HG03108 (cell line): Measurements from ENCODE around the gene SLAMF9.

Experiments
- ATAC-seq: cut with Tn5 transposase; IDR thresholded peaks from one replicate; pipeline ENCODE4 v1.9.1; 2021; ENCODE audit warnings: moderate library complexity; ENCODE audit not compliant: unreplicated experiment

The SLAMF9 gene

DNA sequence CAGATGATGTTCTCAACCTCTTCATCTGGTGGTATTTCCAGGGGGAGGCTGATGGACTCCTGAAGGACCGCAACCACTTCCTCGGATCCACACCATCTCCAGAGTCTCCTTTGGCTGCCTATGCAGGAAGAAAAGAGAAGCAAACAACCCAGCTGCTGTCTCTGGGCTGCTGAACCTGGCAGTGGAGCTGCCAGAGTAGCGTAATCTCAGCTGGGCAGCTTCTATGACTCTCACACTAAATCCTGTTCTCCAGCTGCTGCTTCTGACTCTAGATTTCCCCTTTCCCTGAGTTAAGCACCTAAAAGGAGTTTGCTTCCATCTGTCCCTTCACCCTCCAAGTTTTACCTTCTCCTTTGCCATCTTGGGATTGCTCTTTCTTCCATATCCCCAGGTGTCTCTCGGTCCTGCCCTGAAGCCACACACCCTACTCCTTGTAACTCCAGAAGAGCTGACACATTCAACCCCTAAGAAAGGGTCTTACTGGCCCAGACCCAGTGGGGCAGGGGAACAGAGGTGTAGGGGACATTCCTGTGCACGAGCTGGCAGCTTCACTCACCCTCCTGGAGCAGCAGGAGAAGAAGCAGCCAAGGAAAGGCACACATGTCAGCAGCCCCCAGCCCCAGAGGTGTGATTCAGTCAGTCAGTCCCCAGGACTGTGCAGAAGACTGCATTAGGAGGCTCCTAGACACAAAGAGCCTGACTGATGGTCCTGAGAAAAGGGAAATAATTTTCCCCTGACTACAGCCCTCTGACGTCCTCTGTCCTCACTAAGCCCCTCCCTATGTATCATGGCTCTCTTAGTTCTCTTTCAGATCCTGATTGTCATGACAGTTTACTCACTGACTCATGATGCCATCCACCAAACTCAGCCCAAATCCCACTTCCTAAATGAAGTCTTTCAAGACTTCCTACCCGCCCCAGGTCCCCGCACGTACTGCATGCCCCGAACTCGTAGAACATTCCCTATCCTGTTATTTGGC lies at the start of gene SLAMF9:
TSS of gene SLAMF9 (minus strand) at position 702 of the 980 bp plus-strand sequence. CDS start at position 602, 100 bp downstream.
- no peak for ATAC-seq

DNA sequence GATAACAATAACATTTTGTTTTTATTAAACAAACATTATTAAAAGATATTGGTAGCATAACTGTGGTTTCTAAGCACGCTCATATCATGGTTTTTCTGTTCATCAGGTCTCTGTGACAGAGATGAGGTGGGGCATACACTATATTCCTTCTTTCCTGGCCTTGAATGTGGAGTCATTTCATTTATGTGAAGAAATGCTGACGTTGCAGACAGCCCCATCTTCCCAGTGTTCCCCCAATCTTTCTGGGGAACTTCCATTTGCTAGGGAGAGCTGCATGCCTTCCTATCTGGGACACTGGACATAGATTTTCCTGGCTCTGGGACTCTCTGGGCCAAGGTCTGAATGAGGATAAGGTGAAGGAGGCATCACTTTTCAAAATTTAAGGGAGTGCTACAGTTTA lies 47.4 kb upstream of the SLAMF9 start:
- no peak for ATAC-seq

DNA sequence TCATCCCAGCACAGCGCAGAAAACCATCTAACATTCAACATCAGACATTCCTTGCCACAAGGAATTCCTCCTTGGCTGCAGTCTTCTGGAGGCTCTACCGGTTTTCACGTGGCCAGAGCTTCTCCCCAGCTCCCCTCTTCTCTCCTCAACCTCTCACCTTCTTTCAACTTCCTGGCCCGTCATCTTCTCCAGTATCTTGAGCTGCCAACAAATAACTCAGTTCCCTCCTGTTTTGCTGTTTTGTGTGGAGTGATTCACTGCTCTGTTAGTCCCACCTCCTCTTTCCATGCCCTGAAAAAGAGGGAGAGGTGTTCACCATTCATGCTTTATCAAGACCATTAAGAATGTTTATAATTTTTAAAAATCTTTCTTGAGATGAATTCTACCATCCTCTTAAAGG lies 45.2 kb upstream of the SLAMF9 start:
- no peak for ATAC-seq

DNA sequence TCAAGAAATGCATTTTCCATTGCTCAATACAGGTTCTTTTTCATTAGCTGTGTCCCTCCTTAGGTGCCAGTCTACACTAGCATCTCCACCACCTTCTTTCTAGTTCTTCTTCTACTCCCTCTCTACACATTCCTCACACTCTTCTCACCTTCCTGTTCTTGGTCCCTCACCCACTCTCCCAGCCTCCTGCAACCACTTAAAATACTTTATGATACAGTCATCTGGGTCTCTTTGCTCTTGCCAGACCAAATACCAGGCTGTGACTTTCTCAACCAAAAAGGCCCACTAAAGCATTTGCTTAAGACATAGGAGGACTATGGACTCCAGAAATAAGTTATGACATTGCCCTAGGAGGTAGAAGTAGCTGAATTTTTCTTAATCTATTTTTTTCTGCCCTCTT lies 42.6 kb upstream of the SLAMF9 start:
- ATAC-seq = no peak

DNA sequence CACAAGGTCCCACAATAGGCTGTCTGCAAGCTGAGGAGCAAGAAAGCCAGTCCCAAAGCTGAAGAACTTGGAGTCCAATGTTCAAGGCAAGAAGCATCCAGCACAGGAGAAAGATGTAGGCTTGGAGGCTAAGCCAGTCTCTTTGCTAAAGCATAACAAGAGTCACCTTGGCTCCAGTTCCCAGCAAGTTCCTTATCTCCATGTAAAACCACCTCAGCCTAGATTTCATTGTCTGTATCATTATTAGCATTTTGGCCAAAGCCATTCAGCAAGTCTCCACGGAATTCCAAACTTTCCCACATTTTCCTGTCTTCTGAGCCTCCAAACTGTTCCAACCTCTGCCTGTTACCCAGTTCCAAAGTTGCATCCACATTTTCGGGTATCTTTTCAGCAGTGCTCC lies 40.9 kb upstream of the SLAMF9 start:
- ATAC-seq = no peak

DNA sequence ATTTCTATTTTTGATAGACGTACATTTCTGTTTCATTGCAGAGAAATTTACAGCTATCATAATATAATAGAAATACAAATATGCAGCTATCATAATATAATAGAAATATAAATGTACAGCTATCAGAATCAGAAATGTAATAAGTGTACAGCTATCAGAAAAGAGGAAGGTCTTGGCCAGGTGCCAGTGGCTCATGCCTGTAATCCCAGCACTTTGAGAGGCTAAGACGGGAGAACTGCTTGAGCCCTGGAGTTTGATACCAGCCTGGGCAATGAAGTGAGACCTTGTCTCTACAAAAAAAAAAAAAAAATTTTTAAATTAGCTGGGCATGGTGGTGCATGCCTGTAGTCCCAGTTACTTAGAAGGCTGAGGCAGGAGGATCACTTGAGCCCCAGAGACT lies 39.9 kb upstream of the SLAMF9 start:
- ATAC-seq = no peak

DNA sequence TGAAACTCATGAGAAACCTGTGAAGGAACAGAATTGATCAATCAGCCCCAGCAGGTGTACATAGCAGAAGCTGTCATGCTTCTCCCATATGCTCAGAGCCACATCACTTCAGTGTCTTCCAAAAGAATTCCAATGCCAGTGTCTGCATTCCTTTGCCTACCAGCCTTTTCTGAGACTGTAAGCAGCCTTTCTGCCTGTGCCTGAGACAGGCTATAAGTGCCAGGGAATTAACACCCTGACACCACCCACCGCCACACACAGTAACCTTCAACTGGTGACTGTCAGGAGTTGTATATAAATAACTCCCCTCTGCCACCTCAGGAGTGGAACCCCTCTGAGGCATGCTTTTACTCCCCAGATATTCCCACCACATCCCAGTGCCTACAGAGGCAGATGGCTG lies 38.1 kb upstream of the SLAMF9 start:
- ATAC-seq = no peak

DNA sequence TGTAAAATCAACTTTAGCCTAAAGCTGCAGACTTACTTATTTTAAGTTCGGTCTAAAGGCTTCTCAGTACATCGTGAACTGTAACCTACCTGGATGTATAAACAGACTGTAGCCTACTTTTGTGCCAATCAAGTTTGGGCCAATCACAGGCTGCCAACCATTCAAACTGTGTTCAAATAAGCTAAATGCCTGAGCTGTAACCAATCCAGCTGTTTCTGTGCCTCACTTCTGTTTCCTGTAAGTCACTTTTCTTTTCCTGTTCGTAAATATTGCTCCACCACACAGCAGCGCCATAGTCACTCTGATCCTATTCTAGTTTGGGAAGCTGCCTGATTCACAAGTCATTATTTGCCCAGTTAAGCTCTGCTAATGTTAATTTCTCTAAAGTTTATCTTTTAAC lies 37.5 kb upstream of the SLAMF9 start:
- no peak for ATAC-seq

DNA sequence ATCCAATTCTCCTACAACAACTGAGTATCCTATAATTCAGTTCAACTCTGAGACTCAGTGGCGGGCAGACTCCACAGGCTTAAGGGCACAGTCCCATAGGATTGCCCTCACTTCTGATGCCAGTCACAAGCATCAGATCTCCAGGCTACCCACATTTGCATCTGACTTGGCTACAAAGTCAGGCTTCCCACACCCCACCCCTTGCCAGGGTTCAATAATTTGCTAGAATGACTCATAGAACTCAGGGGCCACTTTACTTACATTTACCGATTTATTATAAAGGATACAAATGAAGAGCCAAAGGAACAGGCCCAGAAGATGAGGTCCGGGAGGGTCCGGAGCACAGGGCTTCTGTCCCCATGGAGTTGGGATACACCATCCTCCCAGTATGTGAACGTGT lies 36.0 kb upstream of the SLAMF9 start:
- ATAC-seq = no peak

DNA sequence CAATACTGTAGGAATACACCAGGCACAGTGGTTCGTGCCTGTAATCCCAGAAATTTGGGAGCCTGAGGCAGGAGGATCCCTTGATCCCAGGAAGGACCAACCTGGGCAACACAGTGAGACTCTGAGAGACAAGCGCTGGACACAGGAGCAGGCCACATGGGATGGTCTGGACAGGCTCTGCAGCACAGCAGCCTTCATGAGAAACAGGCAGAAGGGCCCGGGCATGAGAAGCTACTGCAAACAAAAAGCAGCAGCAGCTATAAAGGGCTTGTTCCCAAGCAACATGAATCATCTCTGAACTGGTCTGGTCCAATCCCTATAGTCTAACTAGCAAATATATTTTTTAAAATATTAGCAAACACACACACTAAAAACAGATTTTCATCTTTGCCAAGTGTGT lies 35.5 kb upstream of the SLAMF9 start:
- ATAC-seq = no peak

DNA sequence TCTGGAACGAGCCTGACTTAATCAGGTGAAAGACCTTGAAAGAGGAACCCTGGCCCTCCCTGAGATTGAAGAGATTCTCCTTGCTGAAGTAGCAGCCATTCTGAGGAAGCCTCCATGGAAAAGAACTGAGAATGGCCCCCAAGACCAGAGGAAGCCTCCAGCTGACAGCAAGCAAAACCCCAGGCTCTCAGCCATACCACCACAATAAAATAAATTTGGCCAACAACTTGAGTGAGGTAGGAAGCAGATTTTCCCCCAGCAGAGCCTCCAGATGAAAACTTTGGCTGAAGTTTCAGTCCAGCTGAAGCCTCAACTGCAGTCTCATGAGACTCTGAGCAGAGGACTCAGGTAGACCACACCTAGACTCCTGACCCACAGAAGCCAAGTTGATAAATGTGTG lies 34.0 kb upstream of the SLAMF9 start:
- ATAC-seq = no peak

DNA sequence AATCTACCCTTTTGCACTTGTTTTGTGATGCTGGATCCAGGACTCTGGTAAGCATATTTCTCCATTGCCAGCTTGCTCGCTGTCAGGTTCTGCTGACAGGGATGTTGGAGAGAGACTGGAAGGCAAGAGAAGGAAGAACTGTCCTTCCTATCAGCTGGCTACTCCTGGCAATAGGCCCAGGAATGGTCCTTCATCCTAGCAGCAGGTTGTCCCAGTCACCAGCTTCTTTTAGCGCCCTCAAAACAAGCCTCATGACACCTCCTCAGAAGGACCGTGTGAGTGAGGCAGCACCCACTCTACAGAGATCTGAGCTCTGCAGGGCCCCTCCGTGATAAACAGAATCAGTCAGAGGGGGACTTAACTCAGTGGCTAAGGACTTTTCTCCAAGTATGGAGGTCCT lies 33.1 kb upstream of the SLAMF9 start:
- ATAC-seq = no peak

DNA sequence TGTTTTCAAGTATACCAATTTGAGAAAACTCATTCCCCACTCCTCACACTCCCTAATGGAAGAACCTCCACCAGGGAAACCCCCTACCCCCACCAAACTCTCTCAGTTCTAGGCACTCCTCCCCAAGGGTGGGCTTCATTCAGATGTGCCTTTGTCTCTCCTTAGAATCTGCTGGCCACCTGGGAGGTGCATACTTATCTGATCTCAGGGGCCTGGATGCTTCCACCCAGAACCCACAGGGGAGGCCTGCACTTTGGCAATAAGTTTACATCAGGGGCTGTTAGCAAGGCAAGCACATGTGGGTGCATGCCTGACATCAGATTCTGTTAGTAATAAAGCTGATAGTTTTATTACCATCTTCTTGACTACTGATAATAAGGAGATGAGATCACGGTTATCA lies 32.5 kb upstream of the SLAMF9 start:
- ATAC-seq = no peak

DNA sequence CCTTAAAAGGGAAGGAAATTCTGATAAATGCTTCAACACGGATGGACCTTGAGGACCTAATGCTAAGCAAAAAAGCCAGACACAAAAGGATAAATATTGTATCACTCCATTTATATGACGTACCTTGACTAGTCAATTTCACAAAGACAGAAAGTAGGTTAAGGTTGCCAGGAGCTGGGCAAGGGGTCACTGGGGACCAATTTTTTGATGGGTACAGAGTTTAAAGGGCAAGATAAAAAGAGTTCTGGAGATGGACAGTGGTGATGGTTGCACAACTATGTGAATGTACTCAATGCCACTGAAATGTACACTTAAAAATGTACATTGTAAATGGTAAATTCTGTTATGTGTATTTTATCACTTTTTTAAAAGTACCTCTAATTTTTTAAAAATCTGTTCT lies 32.1 kb upstream of the SLAMF9 start:
- no peak for ATAC-seq

DNA sequence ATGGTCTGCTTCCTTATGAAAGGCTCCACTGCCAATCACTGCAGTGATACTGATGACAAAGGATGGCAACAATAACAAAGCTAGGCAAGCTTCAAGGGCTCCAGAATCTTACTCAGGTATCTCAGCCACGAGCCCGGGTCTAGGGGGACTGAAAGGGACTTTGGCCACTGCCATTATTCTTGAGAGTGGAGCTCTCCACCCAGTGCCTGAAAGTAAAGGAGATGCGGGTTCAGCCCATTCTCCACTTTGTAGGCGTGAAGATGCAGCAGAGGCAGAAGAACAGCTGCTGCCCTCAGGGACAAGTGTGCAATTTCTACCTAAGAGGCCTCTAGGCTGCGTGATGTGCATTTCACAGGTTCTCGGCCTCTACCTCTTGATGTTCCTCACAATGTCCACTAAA lies 31.4 kb upstream of the SLAMF9 start:
- ATAC-seq = no peak

DNA sequence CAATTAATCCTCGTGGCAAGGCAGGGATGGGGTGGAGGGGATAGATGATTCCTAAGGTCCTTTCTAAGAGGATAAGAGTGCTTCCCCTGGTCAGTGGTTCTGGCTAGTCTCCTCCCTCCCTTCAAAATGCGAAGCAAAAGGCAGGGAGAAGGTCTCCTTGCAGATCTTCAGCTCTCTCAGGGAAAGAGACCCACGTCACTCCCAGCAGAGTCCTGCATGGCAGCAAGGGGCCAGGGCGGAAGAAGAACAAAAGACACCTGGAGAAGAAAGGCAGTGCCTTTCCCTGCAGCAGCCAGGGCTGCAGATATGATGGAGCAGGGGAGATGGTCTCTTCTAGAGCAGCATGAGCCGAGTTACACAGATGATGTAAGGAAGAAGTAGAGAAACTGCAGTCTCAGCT lies 29.6 kb upstream of the SLAMF9 start:
- ATAC-seq = no peak

DNA sequence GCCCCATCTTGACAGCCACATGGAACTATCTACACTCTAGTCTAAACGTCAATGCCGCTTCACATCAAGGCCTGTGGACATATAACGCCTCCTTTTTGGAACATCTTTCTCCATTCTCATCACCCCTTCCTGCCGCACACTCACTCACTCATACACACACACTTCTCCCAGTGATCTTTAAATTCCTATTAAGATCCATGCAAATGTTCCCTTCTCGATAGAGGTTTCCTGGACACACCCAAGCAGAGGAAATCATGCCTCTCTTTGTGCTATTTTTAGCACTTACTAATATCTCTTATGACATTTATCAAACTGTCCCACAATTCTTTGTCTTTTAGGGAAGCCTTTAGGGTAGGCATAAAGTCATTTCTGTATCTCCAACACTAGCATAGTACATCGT lies 28.2 kb upstream of the SLAMF9 start:
- ATAC-seq = no peak

DNA sequence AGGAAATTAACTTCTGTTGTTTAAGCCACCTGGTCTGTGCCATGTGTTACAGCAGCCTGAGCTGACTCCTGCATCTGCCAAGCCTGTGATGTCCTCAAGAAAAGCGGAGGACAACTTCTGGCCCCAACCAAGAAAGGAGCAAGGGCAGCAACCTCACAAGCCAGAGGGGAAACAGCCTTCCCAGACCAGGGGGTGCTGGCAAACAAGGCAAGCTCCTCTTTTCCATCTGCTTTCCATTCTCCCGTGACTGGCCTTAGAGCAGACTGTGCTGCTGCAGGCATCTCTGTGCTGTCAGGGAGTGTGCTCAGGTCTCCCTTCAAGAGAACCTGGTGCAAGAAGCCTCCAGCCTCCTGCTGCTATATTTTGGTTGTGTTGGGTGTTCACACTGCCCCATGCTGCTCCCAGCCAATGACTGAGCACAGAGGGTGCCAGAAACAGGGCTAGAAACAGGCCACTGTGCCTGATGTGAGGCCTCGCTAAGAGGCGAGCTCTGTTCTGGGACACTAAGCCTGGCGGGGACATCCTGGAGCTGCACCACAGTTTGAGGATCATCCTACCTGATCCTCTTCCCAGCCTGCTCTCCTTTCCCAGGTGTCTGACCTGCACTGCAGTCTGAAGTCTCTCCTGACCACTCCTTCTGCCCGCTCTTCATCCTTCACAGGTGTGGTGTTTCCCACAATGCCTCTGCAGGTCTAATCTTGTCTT lies 27.5 kb upstream of the SLAMF9 start:
- ATAC-seq = no peak

DNA sequence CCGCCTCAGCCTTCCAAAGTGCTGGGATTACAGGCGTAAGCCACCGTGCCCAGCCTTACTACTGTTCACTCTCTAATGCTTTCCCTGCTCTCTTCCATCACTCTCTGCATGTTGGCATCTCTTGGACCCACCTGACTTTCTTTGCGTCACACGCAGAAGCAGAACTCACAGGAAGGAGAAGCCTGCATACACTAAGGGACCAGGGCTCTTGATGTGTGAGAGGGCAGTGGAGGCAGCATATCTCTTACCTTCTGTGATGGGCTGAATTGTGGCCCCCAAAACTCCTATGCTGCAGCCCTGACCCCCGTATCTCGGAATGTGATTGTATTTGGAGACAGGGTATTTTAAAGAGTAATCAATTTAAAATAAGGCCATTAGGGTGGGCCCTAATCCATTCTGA lies 26.7 kb upstream of the SLAMF9 start:
- ATAC-seq = no peak

DNA sequence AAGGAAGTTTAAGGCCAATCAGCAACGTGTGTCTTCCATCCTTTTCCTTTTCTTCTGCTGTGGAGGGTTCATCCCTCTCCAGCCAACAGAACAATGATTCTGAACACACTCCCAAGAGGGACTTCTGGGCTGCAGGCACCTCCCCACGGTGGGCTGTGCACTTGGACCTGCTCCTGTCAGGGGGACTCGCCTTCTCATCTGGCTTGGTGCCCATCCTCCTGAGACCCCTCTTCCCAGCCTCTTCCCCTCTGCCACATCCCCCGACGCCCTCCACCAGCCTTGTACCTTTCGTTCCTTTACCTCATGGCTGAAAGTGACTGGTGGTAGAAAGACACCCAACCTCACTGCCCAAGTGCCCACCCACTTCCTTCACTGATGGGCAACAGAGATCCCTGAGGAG lies 26.0 kb upstream of the SLAMF9 start:
- no peak for ATAC-seq

DNA sequence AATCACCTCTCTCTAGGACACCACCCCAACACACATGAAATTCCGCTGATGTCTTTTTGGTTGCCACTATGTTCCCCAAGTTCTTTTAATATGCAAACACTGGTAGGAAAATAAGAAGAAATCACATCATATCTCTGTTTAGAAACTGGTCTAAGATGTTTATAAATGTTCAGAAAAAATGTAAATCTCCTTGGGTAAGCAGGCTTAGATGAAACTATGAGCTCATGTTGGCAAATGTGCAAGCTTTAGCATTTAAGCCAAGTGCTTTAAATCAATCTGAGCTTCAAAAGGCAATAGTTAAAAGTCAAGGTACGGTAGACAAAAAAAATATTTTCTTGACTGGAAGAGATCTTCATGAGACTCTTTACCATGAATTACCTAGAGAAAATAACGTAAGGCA lies 25.2 kb upstream of the SLAMF9 start:
- no peak for ATAC-seq

DNA sequence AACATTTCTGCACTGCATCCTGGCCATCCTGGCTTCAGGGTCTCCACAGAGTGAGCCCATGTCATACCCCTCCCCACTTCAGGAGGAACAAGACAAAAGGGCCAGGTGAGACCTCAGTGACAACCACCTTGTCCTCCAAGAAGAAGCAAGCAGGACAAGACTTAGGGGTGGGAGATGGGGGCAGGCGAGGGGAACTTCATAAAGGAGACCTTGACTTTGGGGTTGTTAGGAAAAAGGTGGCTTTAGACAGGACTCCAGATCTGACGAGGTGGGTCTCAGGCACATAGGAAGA lies 24.0 kb upstream of the SLAMF9 start:
- ATAC-seq = no peak
